GM12892 (cell line): ENCODE results near the gene ANKS1B.

Experiments used
- POLR2A ChIP-seq: IDR thresholded peaks from 2 replicates; pipeline ENCODE4 v1.6.1; 2011; ENCODE audit warnings: low read depth, low read length, control low read depth
- TAF1 ChIP-seq: IDR thresholded peaks from 2 replicates; pipeline ENCODE4 v1.6.1; 2011; ENCODE audit warnings: low read depth, mild to moderate bottlenecking, control low read depth, low read length, borderline replicate concordance

DNA sequence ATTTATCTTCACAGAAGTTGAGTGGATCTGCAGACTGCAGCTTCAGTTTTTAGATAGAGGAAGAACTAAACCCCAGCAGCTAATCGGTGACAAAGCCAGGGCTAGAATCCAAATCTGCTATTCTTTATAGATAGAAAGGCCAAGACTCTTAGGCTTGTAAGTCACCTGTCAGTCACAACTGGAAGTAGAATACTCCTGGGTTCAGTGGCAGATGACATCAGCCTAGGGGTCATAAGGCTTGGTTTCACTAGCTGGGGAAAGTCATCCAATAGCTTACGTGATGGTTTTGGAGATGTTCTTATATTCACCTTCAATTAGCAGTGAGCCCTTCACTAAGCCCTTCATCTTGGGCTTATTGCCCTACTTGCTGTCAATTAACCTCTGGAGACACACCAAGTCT, 1246.2 kb downstream of the ANKS1B start:
- no peak for TF ChIP-seq POLR2A
- no peak for TF ChIP-seq TAF1
